ENCODE measurements around the gene HOXA9.

Gene HOXA9

GRCh38 chr7:27179503-27180430 is 14.4 kb upstream of the HOXA9 start:
- in situ Hi-C loops (cut with HindIII; ENCODE audit: low sequenced_read_pairs) = no loop called here

- in situ Hi-C loops (cut with HindIII; ENCODE audit: low sequenced_read_pairs) = no loop called here
These were observed 13.7 kb upstream of the HOXA9 start for GRCh38 chr7:27179030-27179429.

- in situ Hi-C loops (cut with HindIII; ENCODE audit: low sequenced_read_pairs) = no loop called here
These were observed 13.0 kb upstream of the HOXA9 start for GRCh38 chr7:27178366-27178765.

GRCh38 chr7:27177795-27178320 is 12.5 kb upstream of the HOXA9 start:
- in situ Hi-C loops (cut with HindIII; ENCODE audit: low sequenced_read_pairs) = no loop called here

- in situ Hi-C loops (cut with HindIII; ENCODE audit: low sequenced_read_pairs) = no loop called here
These were observed 11.8 kb upstream of the HOXA9 start for GRCh38 chr7:27176962-27177794.

GRCh38 chr7:27176524-27176845 is 11.1 kb upstream of the HOXA9 start:
- in situ Hi-C loops (cut with HindIII; ENCODE audit: low sequenced_read_pairs) = no loop called here

- in situ Hi-C loops (cut with HindIII; ENCODE audit: low sequenced_read_pairs) = no loop called here
These were observed 10.5 kb upstream of the HOXA9 start for GRCh38 chr7:27175626-27176523.

- in situ Hi-C loops (cut with HindIII; ENCODE audit: low sequenced_read_pairs) = loop anchor here (25.0 kb wide), 1 partner anchor 1288 kb away; no protein-coding TSS in a partner anchor
These were observed 9.7 kb upstream of the HOXA9 start for GRCh38 chr7:27174874-27175625.

- in situ Hi-C loops (cut with HindIII; ENCODE audit: low sequenced_read_pairs) = loop anchor here (25.0 kb wide), 1 partner anchor 1287 kb away; no protein-coding TSS in a partner anchor
These were observed 8.9 kb upstream of the HOXA9 start, which contains the start of gene HOXA10 for GRCh38 chr7:27173956-27174873. HOXA10 (minus strand) TSS chr7:27174320; CDS start chr7:27174306, 14 bp downstream.

GRCh38 chr7:27173511-27173955 is 8.2 kb upstream of the HOXA9 start:
- in situ Hi-C loops (cut with HindIII; ENCODE audit: low sequenced_read_pairs) = loop anchor here (25.0 kb wide), 1 partner anchor 1286 kb away; no protein-coding TSS in a partner anchor

GRCh38 chr7:27172823-27173510 is 7.6 kb upstream of the HOXA9 start:
- in situ Hi-C loops (cut with HindIII; ENCODE audit: low sequenced_read_pairs) = loop anchor here (25.0 kb wide), 1 partner anchor 1286 kb away; no protein-coding TSS in a partner anchor

GRCh38 chr7:27172315-27172774 is 7.0 kb upstream of the HOXA9 start:
- in situ Hi-C loops (cut with HindIII; ENCODE audit: low sequenced_read_pairs) = loop anchor here (25.0 kb wide), 1 partner anchor 1285 kb away; no protein-coding TSS in a partner anchor

GRCh38 chr7:27171637-27172314 is 6.4 kb upstream of the HOXA9 start:
- in situ Hi-C loops (cut with HindIII; ENCODE audit: low sequenced_read_pairs) = loop anchor here (25.0 kb wide), 1 partner anchor 1284 kb away; no protein-coding TSS in a partner anchor

- in situ Hi-C loops (cut with HindIII; ENCODE audit: low sequenced_read_pairs) = loop anchor here (25.0 kb wide), 1 partner anchor 1284 kb away; no protein-coding TSS in a partner anchor
These were observed 5.9 kb upstream of the HOXA9 start for GRCh38 chr7:27171325-27171636.

- in situ Hi-C loops (cut with HindIII; ENCODE audit: low sequenced_read_pairs) = loop anchor here (25.0 kb wide), 1 partner anchor 1283 kb away; no protein-coding TSS in a partner anchor
These were observed 5.3 kb upstream of the HOXA9 start for GRCh38 chr7:27170426-27171324.

Measured in endothelial cell of hepatic sinusoid (primary cell).